Endothelial cell of umbilical vein (primary cell): ENCODE results near the gene ANKRD62. TPM values are rescaled to one million over a fixed set of nuclear protein-coding genes. Genes with fewer than 3 reads are reported as not detected.

ENCODE experiments used
- BruUV-seq: library from RNA; stranded (reverse); fragments of 400-500 nt; replicated peaks from 2 replicates; lab custom pipeline; 2021; lab: Mats Ljungman, UMichigan
- CTCF ChIA-PET: fragments of 300-600, 350-600 bp; sonication (Branson Sonifier 250); formaldehyde crosslinking; loops from one replicate; lab custom pipeline; 2021; ENCODE audit warnings: antibody characterized with exemption, inconsistent platforms; lab: Charles Lee
- POLR2A ChIA-PET: fragments of 300-600, 350-600 bp; sonication (Branson Sonifier 250); formaldehyde crosslinking; loops from one replicate; lab custom pipeline; 2021; ENCODE audit warnings: antibody characterized with exemption, inconsistent platforms; lab: Charles Lee
- DNase-seq: peaks from one replicate; pipeline ENCODE4 v3.0.0-alpha.2; 2011; ENCODE audit warnings: low read depth, low spot score
- FAIRE-seq: peaks from 2 replicates; lab custom pipeline; 2011; peaks lifted over from hg19 to GRCh38; lab: Jason Lieb, UNC
- H2AFZ ChIP-seq: 2 replicates; pipeline ENCODE4 v1.6.0; 2012; ENCODE audit warnings: low read depth, low read length, control low read depth, inconsistent platforms
- H3K27ac ChIP-seq: 2 replicates; pipeline ENCODE4 v1.5.1; 2011; ENCODE audit warnings: low read depth, mild to moderate bottlenecking, control low read depth, low read length, moderate library complexity; ENCODE audit not compliant: insufficient read depth
- H3K27me3 ChIP-seq, 2 experiments: 2 replicates each; pipeline versions ENCODE4 v1.6.0 to v1.6.1; 2011; ENCODE audit warnings: low read length in 2 of 2, mixed read lengths in 1 of 2; ENCODE audit not compliant: control insufficient read depth in 2 of 2, insufficient read depth in 2 of 2
- H3K36me3 ChIP-seq, 2 experiments: 2 replicates in 1 of 2; 3 replicates in 1 of 2; pipeline ENCODE4 v1.5.1; 2011; ENCODE audit warnings: low read length in 2 of 2, mild to moderate bottlenecking in 1 of 2, moderate library complexity in 1 of 2; ENCODE audit not compliant: control insufficient read depth in 2 of 2, insufficient read depth in 2 of 2; ENCODE audit errors: extremely low read depth in 1 of 2
- H3K4me1 ChIP-seq: 3 replicates; pipeline ENCODE4 v1.5.1; 2011; ENCODE audit warnings: mild to moderate bottlenecking, low read length; ENCODE audit not compliant: control insufficient read depth, insufficient read depth; ENCODE audit errors: extremely low read depth
- H3K4me2 ChIP-seq: 2 replicates; pipeline ENCODE4 v1.6.1; 2011; ENCODE audit warnings: low read length, control low read depth, mixed read lengths; ENCODE audit not compliant: insufficient read depth
- H3K4me3 ChIP-seq, 3 experiments: fragments of 200-600 bp in 1 of 3; sonication (generic), shearing (Covaris generic) in 1 of 3; replicated peaks in 1 of 3; 2 replicates each; pipeline ENCODE4 v1.5.1; 2011 to 2016; ENCODE audit warnings: control low read depth in 3 of 3, low read length in 3 of 3, mild to moderate bottlenecking in 2 of 3, inconsistent platforms in 1 of 3, low read depth in 1 of 3, moderate library complexity in 1 of 3; ENCODE audit not compliant: insufficient read depth in 1 of 3
- H3K79me2 ChIP-seq: 2 replicates; pipeline ENCODE4 v1.6.0; 2012; ENCODE audit warnings: low read length, inconsistent platforms; ENCODE audit not compliant: control insufficient read depth, insufficient read depth
- H3K9ac ChIP-seq: replicated peaks from 2 replicates; pipeline ENCODE3; 2011; ENCODE audit warnings: low read length, control low read depth; ENCODE audit not compliant: insufficient read depth; ENCODE audit errors: extremely low read depth
- H3K9me1 ChIP-seq: replicated peaks from 3 replicates; pipeline ENCODE4 v1.6.0; 2011; ENCODE audit warnings: mild to moderate bottlenecking, low read length; ENCODE audit not compliant: control insufficient read depth, insufficient read depth; ENCODE audit errors: extremely low read depth
- H3K9me3 ChIP-seq: replicated peaks from 2 replicates; pipeline ENCODE4 v1.5.1; 2012; ENCODE audit warnings: low read length, inconsistent platforms; ENCODE audit not compliant: control insufficient read depth, insufficient read depth
- H4K20me1 ChIP-seq: replicated peaks from 2 replicates; pipeline ENCODE3; 2011; ENCODE audit warnings: mild to moderate bottlenecking, low read length; ENCODE audit not compliant: control insufficient read depth, insufficient read depth; ENCODE audit errors: extremely low read depth
- CTCF ChIP-seq, 2 donors: IDR thresholded peaks; 1 replicate in 1 of 2; 2 replicates in 1 of 2; pipeline ENCODE4 v1.5.1; 2011; ENCODE audit warnings: low read length in 2 of 2, mild to moderate bottlenecking in 2 of 2, moderate library complexity in 2 of 2, control low read depth in 1 of 2, inconsistent platforms in 1 of 2, low read depth in 1 of 2; ENCODE audit not compliant: insufficient read depth in 1 of 2; ENCODE audit errors: extremely low read depth in 1 of 2
- EZH2 ChIP-seq: IDR thresholded peaks from 2 replicates; pipeline ENCODE4 v1.6.1; 2012; ENCODE audit warnings: borderline replicate concordance, low read depth, mild to moderate bottlenecking, moderate library complexity, low read length, inconsistent platforms; ENCODE audit not compliant: severe bottlenecking
- FOS ChIP-seq: IDR thresholded peaks from 2 replicates; pipeline ENCODE4 v1.6.1; 2011; ENCODE audit warnings: mild to moderate bottlenecking, low read length, moderate library complexity, borderline replicate concordance; ENCODE audit not compliant: insufficient read depth
- GATA2 ChIP-seq: IDR thresholded peaks from 2 replicates; pipeline ENCODE4 v1.7.0; 2011; ENCODE audit warnings: low read depth, mild to moderate bottlenecking, moderate library complexity, mixed read lengths, low read length; ENCODE audit not compliant: insufficient read length, insufficient read depth
- JUN ChIP-seq: IDR thresholded peaks from 2 replicates; pipeline ENCODE4 v1.6.1; 2011; ENCODE audit warnings: borderline replicate concordance, low read depth; ENCODE audit not compliant: insufficient read length, insufficient read depth
- MYC ChIP-seq: IDR thresholded peaks from one replicate; pipeline ENCODE4 v1.6.1; 2011; ENCODE audit warnings: mild to moderate bottlenecking, low read depth, low read length
- POLR2A ChIP-seq: IDR thresholded peaks from 2 replicates; pipeline ENCODE4 v1.6.1; 2012; ENCODE audit warnings: low read depth, mild to moderate bottlenecking, control low read depth, low read length
- POLR2AphosphoS5 ChIP-seq: IDR thresholded peaks from 2 replicates; pipeline ENCODE4 v1.6.1; 2012; ENCODE audit warnings: low read depth, mild to moderate bottlenecking, control low read depth, low read length, moderate library complexity; ENCODE audit not compliant: insufficient read depth
- dilution Hi-C: fragments of 300-500 bp; cut with MboI; formaldehyde crosslinking; loops from one replicate; pipeline ENCODE4 v1.15.0; 2019; ENCODE audit warnings: low sequenced_read_pairs; ENCODE audit not compliant: extremely low pct_ligation_motif_present
- intact Hi-C: fragments of 100-400 bp; cut with micrococcal nuclease; formaldehyde crosslinking; loops from one replicate; pipeline ENCODE4 v1.10.0; 2022
- polyA plus RNA-seq, 4 experiments: library from polyadenylated mRNA; depleted of rRNA in 3 of 4; stranded (reverse) in 3 of 4; unstranded in 1 of 4; fragments of >200 nt; gene quantifications; 2 replicates each; pipeline versions ENCODE4 v1.2.1 to v1.2.3, GENCODE V29; 2011 to 2012; ENCODE audit warnings: missing spikeins in 1 of 4
- total RNA-seq: library from RNA; stranded (reverse); gene quantifications from 2 replicates; pipeline ENCODE4 v1.2.3, GENCODE V29; 2021

Gene ANKRD62
- total and polyA plus RNA-seq, 2 donors (not counting 3 experiments of a cell fraction or from before 2014, with no cell fraction given): not detected

GRCh38 chr18:12098374-12098773, 4.7 kb downstream of the ANKRD62 start:
- Histone ChIP-seq H3K27ac (no peak overlapping the region), H3K4me1 (no peaks in the 10 kb centered on the region), H3K4me2 (no peak overlapping the region), H4K20me1 (no peaks in the 10 kb centered on the region), H3K9me3 (no peaks in the 10 kb centered on the region), H3K9me1 (no peaks in the 10 kb centered on the region), H3K36me3 (no peaks in the 10 kb centered on the region), H3K9ac (no peak overlapping the region), H2AFZ (no peak overlapping the region), H3K4me3 (no peak overlapping the region), H3K27me3 (peaks cover 6 to 27% of the 10 kb centered on the region in 2 experiments), H3K79me2 (no peaks in the 10 kb centered on the region)
- POLR2A ChIA-PET: no interaction called here
- no peak for DNase-seq
- CTCF ChIA-PET: no interaction called here
- BruUV-seq: no TSS peak
- dilution Hi-C loops: no loop called here
- no peak for FAIRE-seq
- TF ChIP-seq POLR2A (no peak), EZH2 (no peak), MYC (no peak), JUN (no peak), CTCF (IDR thresholded peaks at IDR 0.05; ENCODE audit: extremely low read depth in 1 of 2, insufficient read depth in 1 of 2, low read depth in 1 of 2, low read length in 2 of 2) (no peak), GATA2 (no peak), FOS (no peak), POLR2AphosphoS5 (no peak)
- intact Hi-C loops: no loop called here
